Stimulated activated naive CD8-positive, alpha-beta T cell treated with anti-CD3 and anti-CD28 coated beads, Interleukin-15, Interleukin-2, amounts not matched to agents 100 ng/mL and 50 ng/mL, for 24 hours (primary cell): ENCODE data around the gene POLRMT.

ENCODE experiments used
- H3K27ac Mint-ChIP-seq: one replicate; pipeline ENCODE4 v1.8.0; 2021; ENCODE audit warnings: mild to moderate bottlenecking, mixed read lengths
- H3K27me3 Mint-ChIP-seq: one replicate; pipeline ENCODE4 v1.8.0; 2021; ENCODE audit warnings: mixed read lengths
- H3K36me3 Mint-ChIP-seq: one replicate; pipeline ENCODE4 v1.8.0; 2021; ENCODE audit warnings: low read depth, mixed read lengths
- H3K4me1 Mint-ChIP-seq: one replicate; pipeline ENCODE4 v1.8.0; 2021; ENCODE audit warnings: low read depth, mixed read lengths
- H3K4me3 Mint-ChIP-seq: one replicate; pipeline ENCODE4 v1.8.0; 2021; ENCODE audit warnings: mild to moderate bottlenecking, mixed read lengths
- H3K9me3 Mint-ChIP-seq: one replicate; pipeline ENCODE4 v1.8.0; 2021; ENCODE audit warnings: mixed read lengths

POLRMT gene

GRCh38 chr19:617551-618246 lies 15.6 kb downstream of the POLRMT start:
- Mint-ChIP-seq H3K36me3 (peaks cover 12% of the 10 kb centered on the region), H3K9me3 (no peaks in the 10 kb centered on the region), H3K4me3 (no peak overlapping the region), H3K27ac (no peak overlapping the region), H3K27me3 (no peaks in the 10 kb centered on the region), H3K4me1 (peaks cover 8% of the 10 kb centered on the region)

GRCh38 chr19:616747-617526 lies 16.4 kb downstream of the POLRMT start:
- Mint-ChIP-seq H3K9me3 (no peaks in the 10 kb centered on the region), H3K36me3 (peaks cover 13% of the 10 kb centered on the region), H3K4me1 (peaks cover 13% of the 10 kb centered on the region), H3K27me3 (no peaks in the 10 kb centered on the region), H3K4me3 (no peak overlapping the region), H3K27ac (no peak overlapping the region)

GRCh38 chr19:616062-616700 lies 17.2 kb downstream of the POLRMT start:
- peaks cover 13% of the 10 kb centered on the region for H3K36me3 Mint-ChIP-seq
- no peaks in the 10 kb centered on the region for H3K9me3 Mint-ChIP-seq
- H3K27ac Mint-ChIP-seq, result no peak overlapping the region
- peaks cover 20% of the 10 kb centered on the region for H3K4me1 Mint-ChIP-seq
- no peaks in the 10 kb centered on the region for H3K27me3 Mint-ChIP-seq
- H3K4me3 Mint-ChIP-seq, result no peak overlapping the region

GRCh38 chr19:615619-616018 lies 17.7 kb downstream of the POLRMT start:
- H3K27ac Mint-ChIP-seq, result peak overlapping the region; percentile 49
- peaks cover 26% of the 10 kb centered on the region for H3K4me1 Mint-ChIP-seq
- no peaks in the 10 kb centered on the region for H3K9me3 Mint-ChIP-seq
- H3K36me3 Mint-ChIP-seq, result peaks cover 13% of the 10 kb centered on the region
- peak overlapping the region; percentile 37 for H3K4me3 Mint-ChIP-seq
- H3K27me3 Mint-ChIP-seq, result no peaks in the 10 kb centered on the region

GRCh38 chr19:613732-614567 lies 19.4 kb downstream of the POLRMT start:
- H3K9me3 Mint-ChIP-seq, result no peaks in the 10 kb centered on the region
- H3K4me1 Mint-ChIP-seq, result peaks cover 32% of the 10 kb centered on the region
- no peaks in the 10 kb centered on the region for H3K27me3 Mint-ChIP-seq
- no peak overlapping the region for H3K4me3 Mint-ChIP-seq
- peaks cover 13% of the 10 kb centered on the region for H3K36me3 Mint-ChIP-seq
- no peak overlapping the region for H3K27ac Mint-ChIP-seq

GRCh38 chr19:612941-613340 lies 20.4 kb downstream of the POLRMT start:
- H3K36me3 Mint-ChIP-seq, result peaks cover 13% of the 10 kb centered on the region
- H3K27me3 Mint-ChIP-seq, result no peaks in the 10 kb centered on the region
- H3K9me3 Mint-ChIP-seq, result no peaks in the 10 kb centered on the region
- H3K4me3 Mint-ChIP-seq, result no peak overlapping the region
- peaks cover 32% of the 10 kb centered on the region for H3K4me1 Mint-ChIP-seq
- no peak overlapping the region for H3K27ac Mint-ChIP-seq

- Mint-ChIP-seq H3K9me3 (no peaks in the 10 kb centered on the region), H3K4me1 (peaks cover 32% of the 10 kb centered on the region), H3K4me3 (peak overlapping the region; percentile 76), H3K27me3 (no peaks in the 10 kb centered on the region), H3K27ac (peak overlapping the region; percentile 89), H3K36me3 (peaks cover 13% of the 10 kb centered on the region)
Measured at GRCh38 chr19:611481-611868, 21.9 kb downstream of the POLRMT start.

- Mint-ChIP-seq H3K27me3 (no peaks in the 10 kb centered on the region), H3K4me1 (peaks cover 32% of the 10 kb centered on the region), H3K27ac (peak overlapping the region; percentile 89), H3K9me3 (no peaks in the 10 kb centered on the region), H3K4me3 (peak overlapping the region; percentile 76), H3K36me3 (peaks cover 13% of the 10 kb centered on the region)
Measured at GRCh38 chr19:610801-611480, 22.4 kb downstream of the POLRMT start.

GRCh38 chr19:610071-610800 lies 23.1 kb downstream of the POLRMT start:
- Mint-ChIP-seq H3K27ac (peak overlapping the region; percentile 89), H3K36me3 (peaks cover 10% of the 10 kb centered on the region), H3K9me3 (no peaks in the 10 kb centered on the region), H3K4me1 (peaks cover 28% of the 10 kb centered on the region), H3K4me3 (peak overlapping the region; percentile 79), H3K27me3 (no peaks in the 10 kb centered on the region)

GRCh38 chr19:609004-609346 lies 24.4 kb downstream of the POLRMT start:
- Mint-ChIP-seq H3K9me3 (no peaks in the 10 kb centered on the region), H3K27me3 (no peaks in the 10 kb centered on the region), H3K27ac (no peak overlapping the region), H3K4me3 (no peak overlapping the region), H3K4me1 (peaks cover 28% of the 10 kb centered on the region), H3K36me3 (peaks cover 6% of the 10 kb centered on the region)

- H3K4me3 Mint-ChIP-seq, result no peak overlapping the region
Measured at GRCh38 chr19:608155-609003, 25.0 kb downstream of the POLRMT start.

GRCh38 chr19:607301-608154 lies 25.8 kb downstream of the POLRMT start:
- H3K27me3 Mint-ChIP-seq, result no peaks in the 10 kb centered on the region
- no peaks in the 10 kb centered on the region for H3K36me3 Mint-ChIP-seq
- peaks cover 23% of the 10 kb centered on the region for H3K4me1 Mint-ChIP-seq
- peak overlapping the region; percentile 21 for H3K27ac Mint-ChIP-seq
- H3K4me3 Mint-ChIP-seq, result no peak overlapping the region
- H3K9me3 Mint-ChIP-seq, result no peaks in the 10 kb centered on the region

More at GRCh38 chr19:608155-609003, 25.0 kb downstream of the POLRMT start:
- Mint-ChIP-seq H3K27me3 (no peaks in the 10 kb centered on the region), H3K9me3 (no peaks in the 10 kb centered on the region), H3K4me1 (peaks cover 28% of the 10 kb centered on the region), H3K36me3 (peaks cover 6% of the 10 kb centered on the region), H3K27ac (no peak overlapping the region)
